NCI-H82 treated with DMSO at 0.1 percent for 48 hours (cell line): ENCODE results near the gene NKX2-8.
A peak's percentile ranks its signal among the peaks of the same experiment; 100 is the strongest.

ENCODE experiments used
- DNase-seq: peaks from one replicate; lab custom pipeline; 2025; ENCODE audit not compliant: unreplicated experiment; lab: John Stamatoyannopoulos, UW

NKX2-8 gene

DNA sequence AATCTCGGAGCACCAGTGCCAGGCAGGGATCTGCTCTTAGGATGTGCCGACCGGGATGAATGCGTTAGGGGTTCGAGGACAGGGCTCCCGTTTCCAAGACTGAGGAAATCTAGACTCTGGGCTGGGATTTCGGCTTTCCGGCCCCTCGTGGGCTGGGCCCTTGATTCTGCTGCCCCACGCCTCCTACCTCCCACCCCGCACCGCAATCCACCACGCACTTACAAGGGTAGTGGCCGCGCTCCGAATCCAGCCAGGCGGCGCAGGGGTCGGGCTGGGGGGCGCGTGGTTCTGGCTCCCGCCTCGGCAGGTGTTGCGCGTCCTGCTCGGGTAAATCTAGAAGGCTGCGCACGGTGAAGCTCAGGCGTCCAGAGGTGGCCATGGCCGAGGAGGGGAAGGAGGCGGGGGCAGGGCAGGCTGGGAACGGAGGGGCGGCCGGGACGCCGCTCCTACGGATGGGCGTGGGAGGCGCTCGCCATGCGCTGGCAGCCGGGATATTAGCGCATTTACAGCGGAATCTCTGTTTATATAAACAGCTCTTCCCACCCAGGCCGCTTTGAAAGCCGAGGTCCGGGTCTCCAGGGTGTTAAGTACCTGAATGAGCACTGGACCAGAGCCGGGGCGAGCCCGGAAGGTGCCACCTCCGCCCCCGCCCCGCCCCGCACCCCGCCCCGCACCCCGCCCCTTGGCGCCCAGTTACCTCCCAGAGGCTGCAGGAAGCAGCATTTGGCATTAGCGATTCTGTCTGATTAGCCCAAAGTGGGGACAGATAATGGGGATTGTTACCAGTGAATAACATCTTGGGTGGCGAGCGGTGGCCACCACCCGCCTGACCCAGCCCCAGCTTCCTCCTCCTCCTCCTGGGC is at the start of gene NKX2-8:
NKX2-8 (minus strand) TSS at position 604 of the 863 bp plus-strand sequence; CDS start at position 379, 225 bp downstream.
- DNase-seq: no peak

- no peak for DNase-seq
Observed at GRCh38 chr14:36627981-36628380, 45.6 kb upstream of the NKX2-8 start.

DNA sequence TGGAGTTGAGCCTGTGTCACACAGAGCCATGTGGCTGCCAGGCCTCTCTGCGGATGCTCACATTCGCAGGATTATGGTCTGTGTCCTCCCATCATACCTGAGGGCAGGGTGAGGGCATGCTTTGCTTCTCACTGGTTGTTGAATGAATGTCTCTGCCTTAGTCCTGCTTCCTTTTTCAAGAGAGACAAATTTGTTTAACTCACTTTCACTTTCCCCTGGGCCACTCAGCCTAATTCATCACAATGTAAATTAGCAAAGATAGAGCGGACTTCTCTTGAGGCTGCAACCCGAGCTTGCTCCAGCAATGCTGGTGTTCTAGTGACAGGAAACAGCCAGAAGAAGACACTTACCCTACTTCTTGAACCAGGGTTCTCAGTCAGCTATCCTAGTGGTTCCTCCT is 43.7 kb upstream of the NKX2-8 start:
- no peak for DNase-seq

DNA sequence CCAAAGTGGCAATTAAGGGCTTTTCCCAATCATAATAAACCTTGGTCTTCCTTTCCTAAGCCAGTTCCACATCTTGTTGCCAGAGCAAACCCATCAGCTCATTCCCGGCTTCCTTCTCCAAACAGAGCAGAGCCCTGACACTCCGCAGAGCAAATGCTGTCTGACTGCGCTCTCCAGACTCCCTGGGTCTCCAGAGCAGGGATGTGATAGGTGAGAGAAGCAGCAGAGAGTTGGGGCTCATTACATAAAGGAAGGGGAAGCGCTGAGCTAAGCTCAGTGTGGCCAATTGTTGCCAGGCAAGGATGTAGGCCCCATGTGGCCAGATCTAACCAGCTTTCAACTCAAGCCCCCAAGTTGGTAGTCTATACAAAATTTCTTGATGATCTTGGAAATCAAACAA is 43.0 kb upstream of the NKX2-8 start:
- DNase-seq: no peak

GRCh38 chr14:36625014-36625413 is 42.6 kb upstream of the NKX2-8 start:
- no peak for DNase-seq

- DNase-seq: no peak
Observed at GRCh38 chr14:36619853-36620252, 37.4 kb upstream of the NKX2-8 start.

DNA sequence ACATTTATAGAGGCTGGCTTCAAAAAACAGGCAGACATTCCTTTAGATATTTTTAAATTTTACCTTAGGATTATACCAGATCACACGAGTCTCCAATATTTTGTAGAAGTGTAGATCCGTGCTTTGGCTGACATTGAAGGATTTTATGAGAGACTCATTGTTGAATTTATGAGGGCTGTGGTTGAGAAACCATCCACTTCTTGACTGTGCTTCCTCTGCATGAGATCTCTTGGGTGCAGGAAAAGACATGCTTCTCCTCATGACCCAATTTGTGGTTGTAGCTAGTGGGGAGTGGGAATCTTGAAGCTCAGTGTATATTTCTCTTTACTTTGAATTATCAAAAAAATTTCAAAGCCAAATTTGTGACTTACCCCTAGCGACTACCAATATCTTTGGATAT is 36.7 kb upstream of the NKX2-8 start:
- DNase-seq: no peak

GRCh38 chr14:36618641-36619040 is 36.2 kb upstream of the NKX2-8 start:
- no peak for DNase-seq

GRCh38 chr14:36617824-36618223 is 35.4 kb upstream of the NKX2-8 start:
- no peak for DNase-seq

GRCh38 chr14:36605506-36605857 is 23.1 kb upstream of the NKX2-8 start:
- DNase-seq: no peak

GRCh38 chr14:36604757-36605505 is 22.5 kb upstream of the NKX2-8 start:
- DNase-seq: peak; percentile 25

GRCh38 chr14:36600431-36600830 is 18.0 kb upstream of the NKX2-8 start:
- no peak for DNase-seq

- DNase-seq: no peak
Observed at GRCh38 chr14:36591482-36591881, 9.1 kb upstream of the NKX2-8 start.

- DNase-seq: no peak
Observed at GRCh38 chr14:36588788-36589187, 6.4 kb upstream of the NKX2-8 start.

DNA sequence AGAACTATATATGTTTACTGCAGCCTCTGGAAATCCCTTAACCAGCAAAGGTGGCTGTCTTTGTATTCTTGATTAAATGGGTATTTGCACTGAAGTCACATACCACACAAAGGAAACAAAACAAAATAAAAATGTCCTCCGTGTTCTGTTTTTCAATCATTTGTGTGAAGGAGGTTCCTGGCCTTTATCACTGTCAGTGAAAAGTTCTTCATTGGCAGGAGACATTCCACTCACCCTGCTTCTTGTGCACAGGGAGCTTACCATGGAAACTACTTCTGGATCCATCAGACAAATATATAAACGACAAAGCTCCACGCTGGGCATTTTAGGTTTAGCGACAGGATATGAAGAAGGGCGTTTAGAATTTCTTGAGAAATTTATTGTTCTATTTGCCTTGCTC is 5.7 kb upstream of the NKX2-8 start:
- DNase-seq: no peak

DNA sequence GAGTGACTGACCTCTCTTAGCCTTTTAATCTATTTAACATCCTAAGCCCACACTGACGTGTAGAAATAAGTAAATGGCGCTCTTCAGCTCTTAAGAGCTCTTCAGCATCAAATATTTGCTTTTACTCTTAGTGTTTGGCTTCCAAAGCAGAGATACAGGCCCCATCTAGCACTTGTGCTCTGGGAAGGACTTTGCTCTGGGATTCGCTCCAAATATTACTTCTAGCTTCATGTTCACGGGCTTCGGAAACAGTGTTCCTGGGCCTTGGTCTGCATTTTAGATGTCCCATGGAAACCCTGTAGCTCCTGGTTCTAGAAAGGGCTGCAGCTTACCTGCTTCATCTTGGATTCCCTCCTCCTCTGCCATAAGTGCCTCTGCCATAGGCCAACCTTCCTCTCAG is 2.7 kb upstream of the NKX2-8 start:
- no peak for DNase-seq

DNA sequence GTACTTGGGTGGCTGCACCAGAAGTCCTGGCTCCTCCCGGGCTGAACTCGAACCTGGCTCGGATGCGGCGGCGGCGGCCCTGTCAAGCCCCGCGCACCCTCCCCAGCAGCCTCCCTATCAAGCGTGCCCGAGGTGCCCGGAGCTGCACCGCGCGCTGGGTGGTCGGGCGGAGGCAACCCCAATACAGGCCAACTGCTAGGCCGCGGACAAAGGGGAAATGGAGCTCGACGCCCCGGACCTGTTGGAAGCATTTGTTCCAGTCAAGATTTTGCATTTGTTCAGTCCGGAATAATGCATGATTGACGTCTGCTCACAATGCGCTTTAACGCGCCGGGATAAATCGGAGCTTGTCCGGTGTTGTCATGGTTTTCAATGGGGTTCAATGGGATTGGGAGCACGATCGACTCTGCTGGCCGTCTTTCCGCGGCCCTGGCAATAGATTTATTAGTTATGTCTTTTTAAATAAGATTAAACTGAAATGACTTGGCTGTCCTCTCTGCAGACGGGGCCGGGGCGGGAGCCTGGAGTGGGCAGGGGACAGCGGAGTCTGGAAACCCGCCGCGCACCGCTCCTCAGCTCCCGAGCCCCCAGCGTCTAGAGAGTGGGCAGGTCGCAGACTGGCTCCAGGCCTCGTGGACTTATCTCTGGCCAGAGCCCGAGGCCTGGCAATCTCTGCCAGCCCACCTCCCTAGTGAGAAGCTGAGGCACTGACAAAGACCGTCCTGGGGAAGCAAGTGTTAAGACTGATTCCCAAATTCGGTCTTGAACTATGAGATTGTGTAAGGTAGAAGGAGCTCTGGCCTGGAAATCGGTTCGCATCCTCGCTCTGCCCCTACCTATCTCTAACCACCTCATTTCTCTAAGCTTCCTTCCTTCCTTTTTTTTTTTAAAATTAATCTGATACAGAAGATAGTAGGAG is 1.7 kb upstream of the NKX2-8 start:
- no peak for DNase-seq

DNA sequence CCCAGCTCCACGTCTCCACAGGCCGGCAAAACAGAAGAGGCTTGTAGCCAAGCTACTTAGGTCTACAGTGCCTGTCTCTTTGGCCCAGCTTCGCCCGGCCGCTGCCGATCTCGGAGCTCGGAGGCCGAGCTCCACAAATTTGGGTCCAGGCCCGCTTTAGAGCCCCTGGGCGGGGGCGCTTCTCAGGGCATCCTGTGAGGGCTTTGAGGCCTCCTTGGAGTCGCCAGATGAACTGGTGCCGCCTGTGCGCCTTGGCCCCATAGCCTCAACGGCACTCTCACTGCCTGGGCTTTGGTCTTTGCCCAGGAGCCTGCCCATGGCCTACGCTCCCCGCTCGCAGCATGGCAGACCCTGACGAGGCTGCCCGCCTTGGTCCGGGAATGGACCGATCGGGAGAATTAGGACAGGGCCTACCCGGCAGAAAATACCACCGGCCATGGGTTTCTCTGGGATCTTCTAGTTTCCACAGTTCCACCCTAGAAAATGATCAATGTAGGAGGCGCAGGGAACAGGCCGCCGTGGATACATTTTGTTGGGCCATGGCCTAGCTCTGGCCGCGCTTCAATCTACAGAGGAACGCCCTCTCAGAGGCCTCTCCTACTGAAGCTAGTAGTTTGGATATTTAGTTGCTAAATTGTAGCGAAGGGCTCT is 953 bp upstream of the NKX2-8 start:
- DNase-seq: no peak

- DNase-seq: no peak
Observed at GRCh38 chr14:36582874-36583241, 444 bp upstream of the NKX2-8 start.

GRCh38 chr14:36580856-36581831 is 1.3 kb downstream of the NKX2-8 start:
- DNase-seq: no peak
